ENCODE measurements around the gene IGF2BP1.

Gene IGF2BP1

DNA sequence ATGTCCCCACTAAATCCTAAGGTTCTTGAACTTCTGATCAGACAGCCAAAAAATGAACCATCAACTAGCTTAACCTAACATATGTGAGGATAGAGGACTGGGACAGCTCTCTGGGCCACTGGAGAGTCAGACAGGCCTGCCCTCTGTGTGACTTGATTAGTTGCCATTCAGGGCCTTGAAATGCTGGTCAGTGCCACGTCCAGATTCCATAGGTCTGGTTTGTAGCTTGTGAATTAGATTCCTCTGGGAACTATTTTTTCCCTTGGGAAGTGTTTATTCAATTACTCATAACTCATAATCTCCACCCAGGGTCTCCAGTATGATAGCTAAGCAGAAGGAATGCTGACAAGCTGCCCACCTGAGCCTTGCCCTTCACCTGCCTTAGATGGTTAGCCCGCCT is 48.2 kb downstream of the IGF2BP1 start:
- Mint-ChIP-seq H3K4me3 (no peak overlapping the region), H3K9me3 (no peaks in the 10 kb centered on the region), H3K27ac (no peak overlapping the region), H3K27me3 (peaks cover 23 to 43% of the 10 kb centered on the region in 2 donors), H3K4me1 (no peaks in the 10 kb centered on the region), H3K36me3 (no peaks in the 10 kb centered on the region)
- no peak for ATAC-seq (replicated peaks)
- no peak for DNase-seq

DNA sequence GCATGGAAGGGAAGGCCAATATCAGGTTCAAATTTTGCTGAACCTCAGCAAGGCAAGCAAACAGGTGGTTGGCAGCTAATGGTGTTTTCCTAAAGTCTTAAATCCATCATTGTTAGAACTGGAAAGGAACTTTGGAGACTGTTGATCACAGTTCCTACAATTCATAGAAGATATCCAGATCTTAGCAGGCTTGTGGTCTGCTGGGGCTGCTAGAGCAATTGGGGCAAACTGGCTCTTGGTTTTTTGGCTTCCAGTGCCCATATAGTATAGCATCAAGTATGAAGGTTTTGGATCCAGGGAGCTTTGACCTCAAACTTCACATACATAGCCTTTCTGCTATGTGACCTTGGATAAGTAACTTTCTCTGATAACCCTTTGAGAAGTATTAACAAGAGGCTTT is 49.7 kb downstream of the IGF2BP1 start:
- no peak for ATAC-seq (replicated peaks)
- Mint-ChIP-seq H3K27me3 (peaks cover 24 to 38% of the 10 kb centered on the region in 2 donors), H3K9me3 (no peaks in the 10 kb centered on the region), H3K36me3 (no peaks in the 10 kb centered on the region), H3K27ac (no peak overlapping the region), H3K4me3 (no peak overlapping the region), H3K4me1 (no peaks in the 10 kb centered on the region)
- no peak for DNase-seq

- Mint-ChIP-seq H3K4me1 (no peaks in the 10 kb centered on the region), H3K27me3 (peaks cover 23 to 37% of the 10 kb centered on the region in 2 donors), H3K27ac (no peak overlapping the region), H3K9me3 (no peaks in the 10 kb centered on the region), H3K36me3 (no peaks in the 10 kb centered on the region), H3K4me3 (no peak overlapping the region)
- DNase-seq: no peak
- no peak for ATAC-seq (replicated peaks)
Observed at GRCh38 chr17:49049265-49049664, 52.1 kb downstream of the IGF2BP1 start.

DNA sequence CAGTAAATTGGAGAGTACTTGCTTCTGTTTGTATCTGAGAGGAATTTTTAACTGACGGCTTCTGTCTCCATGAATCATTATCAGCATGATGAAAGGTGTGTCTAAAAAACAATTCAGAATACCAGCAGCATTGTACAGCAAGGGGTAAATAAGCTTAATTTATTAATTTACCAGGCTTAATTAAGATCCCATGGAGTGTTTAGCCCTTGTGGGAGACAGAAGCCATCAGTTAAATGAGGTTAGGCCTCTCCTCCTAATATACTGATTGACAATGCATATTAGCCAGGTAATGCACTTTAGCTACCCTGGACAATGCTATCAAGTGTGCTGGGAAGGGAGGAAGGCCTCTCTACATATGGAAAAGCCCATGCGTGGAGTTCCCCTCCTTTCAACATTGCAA is 53.4 kb downstream of the IGF2BP1 start:
- DNase-seq: no peak
- peaks cover 19 to 32% of the 10 kb centered on the region in 2 donors for H3K27me3 Mint-ChIP-seq
- no peak overlapping the region for H3K27ac Mint-ChIP-seq
- no peaks in the 10 kb centered on the region for H3K36me3 Mint-ChIP-seq
- no peaks in the 10 kb centered on the region for H3K4me1 Mint-ChIP-seq
- no peak for ATAC-seq (replicated peaks)
- H3K4me3 Mint-ChIP-seq: no peak overlapping the region
- H3K9me3 Mint-ChIP-seq: no peaks in the 10 kb centered on the region

DNA sequence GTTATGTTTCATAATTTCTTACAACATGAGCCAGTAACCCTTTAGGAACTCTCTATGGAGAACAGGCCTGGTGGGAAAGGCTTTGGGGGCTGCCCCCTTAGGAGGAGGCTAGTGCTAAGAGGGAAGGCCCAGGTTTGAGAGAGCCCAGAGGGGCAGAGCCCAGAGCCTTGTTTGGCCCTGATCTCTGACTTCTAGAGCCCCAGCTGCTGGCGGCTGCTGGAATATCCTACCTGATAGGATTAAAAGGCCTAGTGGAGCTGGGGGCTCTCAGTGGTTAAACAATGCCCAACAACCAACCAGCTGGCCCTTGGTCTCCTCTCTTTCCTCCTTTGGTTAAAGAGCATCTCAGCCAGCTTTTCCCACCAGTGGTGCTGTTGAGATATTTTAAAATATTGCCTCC is 54.1 kb downstream of the IGF2BP1 start:
- no peak overlapping the region for H3K4me3 Mint-ChIP-seq
- H3K4me1 Mint-ChIP-seq: no peaks in the 10 kb centered on the region
- H3K36me3 Mint-ChIP-seq: no peaks in the 10 kb centered on the region
- no peak for DNase-seq
- H3K27me3 Mint-ChIP-seq: peaks cover 13 to 31% of the 10 kb centered on the region in 2 donors
- H3K9me3 Mint-ChIP-seq: no peaks in the 10 kb centered on the region
- H3K27ac Mint-ChIP-seq: no peak overlapping the region
- ATAC-seq (replicated peaks): no peak

GRCh38 chr17:49053171-49053829 is 56.1 kb downstream of the IGF2BP1 start:
- no peaks in the 10 kb centered on the region for H3K4me1 Mint-ChIP-seq
- no peaks in the 10 kb centered on the region for H3K36me3 Mint-ChIP-seq
- no peak overlapping the region for H3K4me3 Mint-ChIP-seq
- H3K27me3 Mint-ChIP-seq: peaks cover 13 to 35% of the 10 kb centered on the region in 2 donors
- ATAC-seq (replicated peaks) (no peak), DNase-seq (no peak)
- H3K27ac Mint-ChIP-seq: no peak overlapping the region
- H3K9me3 Mint-ChIP-seq: no peaks in the 10 kb centered on the region

DNA sequence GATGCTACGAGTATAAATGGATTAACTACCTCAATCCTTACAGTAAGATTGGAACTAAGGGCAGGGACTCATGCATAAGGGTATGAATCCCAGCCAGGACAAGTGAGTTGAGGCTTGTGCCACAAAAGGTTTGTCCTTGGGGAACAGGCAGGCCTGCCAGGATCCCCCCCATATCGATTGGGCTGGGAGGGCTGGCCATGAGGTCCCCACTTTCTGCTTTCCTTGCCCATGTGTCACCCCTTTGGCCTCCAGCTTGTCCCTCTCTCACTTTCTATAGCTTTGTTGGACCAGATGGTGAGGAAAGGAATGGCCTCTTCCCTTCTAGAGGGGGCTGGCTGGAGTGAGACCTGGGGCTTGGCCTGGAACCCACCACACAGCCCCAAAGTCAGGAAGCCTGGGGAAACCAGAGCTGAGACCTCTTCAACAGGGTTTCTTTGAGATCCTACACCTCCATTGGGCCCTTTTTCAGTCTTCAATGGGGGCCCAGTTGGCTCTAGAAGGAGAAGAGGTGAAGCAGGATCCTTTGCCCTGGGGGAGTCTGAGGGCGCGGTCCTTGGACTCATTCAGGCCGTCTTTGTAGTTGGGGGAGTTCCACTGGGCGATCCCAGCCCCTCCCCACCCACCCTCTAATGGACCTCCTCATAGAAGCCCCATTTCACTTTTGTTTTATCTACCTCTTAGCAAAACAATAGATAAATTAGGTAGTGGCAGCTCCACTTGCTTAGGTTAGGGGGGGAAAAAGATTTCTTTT is 57.3 kb downstream of the IGF2BP1 start:
- no peaks in the 10 kb centered on the region for H3K9me3 Mint-ChIP-seq

DNA sequence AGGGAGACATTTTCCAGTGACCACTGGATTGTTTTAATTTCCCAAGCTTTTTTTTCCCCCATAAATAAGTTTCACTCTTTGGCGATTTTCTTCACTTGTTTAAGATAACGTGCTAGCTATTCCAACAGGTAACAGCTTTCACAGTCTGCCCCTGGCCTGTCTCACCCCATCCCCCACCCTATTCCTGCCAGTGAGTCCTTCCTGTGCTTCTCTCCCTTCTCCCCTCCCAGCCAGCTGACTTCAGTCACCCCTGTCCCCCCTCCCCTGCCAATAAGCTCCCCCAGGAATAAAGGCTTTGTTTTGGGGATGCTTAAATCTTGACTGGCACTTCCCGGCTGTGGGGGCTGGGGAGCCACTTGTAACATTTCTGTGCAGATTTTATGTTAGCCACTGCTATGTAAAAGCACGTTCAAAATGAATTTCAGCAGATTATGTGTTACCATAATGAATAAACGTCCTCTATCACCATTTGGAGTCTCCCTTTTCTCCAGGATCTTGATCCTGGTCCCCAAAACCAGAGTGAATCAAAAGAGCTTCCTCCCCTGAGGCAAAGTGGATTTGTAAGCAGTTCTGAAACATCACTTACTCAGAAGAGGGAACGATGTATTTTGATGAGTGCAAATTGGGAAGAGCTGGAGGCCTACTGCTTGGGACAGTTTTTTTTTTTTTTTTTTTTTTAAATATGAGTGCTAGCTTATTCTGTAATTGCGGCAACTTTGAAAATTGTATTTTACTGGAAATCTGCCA is 58.2 kb downstream of the IGF2BP1 start:
- Mint-ChIP-seq H3K4me3 (no peak overlapping the region), H3K4me1 (no peaks in the 10 kb centered on the region), H3K27ac (no peak overlapping the region), H3K36me3 (no peaks in the 10 kb centered on the region), H3K27me3 (peaks cover 19 to 25% of the 10 kb centered on the region in 2 donors), H3K9me3 (no peaks in the 10 kb centered on the region)
- no peak for DNase-seq
- ATAC-seq (replicated peaks): no peak

More for the DNA sequence above, 57.3 kb downstream of the IGF2BP1 start:
- ATAC-seq (replicated peaks): no peak
- Mint-ChIP-seq H3K27me3 (peaks cover 14 to 29% of the 10 kb centered on the region in 2 donors), H3K36me3 (no peaks in the 10 kb centered on the region), H3K4me3 (no peak overlapping the region), H3K27ac (no peak overlapping the region), H3K4me1 (no peaks in the 10 kb centered on the region)
- no peak for DNase-seq

DNA sequence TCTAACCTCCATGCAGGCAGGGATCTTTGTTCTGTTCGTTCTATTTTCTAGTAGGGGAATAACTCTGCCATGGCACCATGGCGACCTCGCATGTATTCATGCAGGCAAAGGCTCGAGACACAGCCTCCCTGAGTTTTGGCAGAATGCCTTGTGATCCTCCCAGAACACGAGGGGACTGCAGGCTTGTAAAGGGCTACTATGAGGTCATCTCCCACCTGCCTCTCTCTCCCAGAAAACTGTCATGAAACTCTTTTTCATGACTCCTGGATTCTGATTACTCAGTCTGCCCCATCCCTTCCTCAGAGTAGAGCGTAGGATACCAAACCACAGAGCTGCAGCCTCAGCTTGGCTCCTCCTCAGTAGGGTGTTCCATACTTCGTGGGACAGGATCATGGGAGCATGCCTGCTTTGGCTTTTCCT is 64.3 kb downstream of the IGF2BP1 start:
- Mint-ChIP-seq H3K4me3 (no peak overlapping the region), H3K4me1 (no peaks in the 10 kb centered on the region), H3K36me3 (no peaks in the 10 kb centered on the region), H3K9me3 (peaks cover 0 to 3% of the 10 kb centered on the region in 2 donors), H3K27me3 (peaks cover 15 to 25% of the 10 kb centered on the region in 2 donors), H3K27ac (no peak overlapping the region)
- DNase-seq: no peak
- no peak for ATAC-seq (replicated peaks)

DNA sequence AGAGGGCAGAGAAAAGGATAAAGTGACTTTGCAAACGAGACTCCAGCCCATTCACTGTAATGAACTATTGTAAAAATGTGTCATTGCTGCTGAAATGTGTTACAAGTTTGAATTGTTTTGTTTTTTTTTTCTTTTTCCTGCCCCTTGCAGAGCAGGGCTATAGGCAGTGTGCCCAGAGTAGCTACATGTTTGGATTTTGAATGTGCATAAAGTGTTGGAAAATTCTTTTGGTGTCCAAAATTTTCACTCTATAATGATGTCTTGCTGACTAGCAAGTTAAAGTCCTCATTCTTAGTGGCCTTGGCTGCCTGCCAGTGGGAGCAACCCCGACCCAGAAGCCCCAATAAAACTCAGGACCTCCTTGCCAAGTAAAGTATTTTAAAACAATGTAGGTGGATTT is 66.5 kb downstream of the IGF2BP1 start:
- H3K27ac Mint-ChIP-seq: no peak overlapping the region
- DNase-seq (no peak), ATAC-seq (replicated peaks) (no peak)
- peaks cover 17 to 18% of the 10 kb centered on the region in 2 donors for H3K27me3 Mint-ChIP-seq
- H3K9me3 Mint-ChIP-seq: peaks cover 0 to 3% of the 10 kb centered on the region in 2 donors
- no peaks in the 10 kb centered on the region for H3K36me3 Mint-ChIP-seq
- H3K4me3 Mint-ChIP-seq: no peak overlapping the region
- no peaks in the 10 kb centered on the region for H3K4me1 Mint-ChIP-seq

GRCh38 chr17:49067163-49067562 is 70.0 kb downstream of the IGF2BP1 start:
- DNase-seq (no peak), ATAC-seq (replicated peaks) (no peak)
- Mint-ChIP-seq H3K36me3 (no peaks in the 10 kb centered on the region), H3K9me3 (peaks cover 0 to 3% of the 10 kb centered on the region in 2 donors), H3K27ac (no peak overlapping the region), H3K4me3 (no peak overlapping the region), H3K4me1 (no peaks in the 10 kb centered on the region), H3K27me3 (peaks cover 3 to 11% of the 10 kb centered on the region in 2 donors)

DNA sequence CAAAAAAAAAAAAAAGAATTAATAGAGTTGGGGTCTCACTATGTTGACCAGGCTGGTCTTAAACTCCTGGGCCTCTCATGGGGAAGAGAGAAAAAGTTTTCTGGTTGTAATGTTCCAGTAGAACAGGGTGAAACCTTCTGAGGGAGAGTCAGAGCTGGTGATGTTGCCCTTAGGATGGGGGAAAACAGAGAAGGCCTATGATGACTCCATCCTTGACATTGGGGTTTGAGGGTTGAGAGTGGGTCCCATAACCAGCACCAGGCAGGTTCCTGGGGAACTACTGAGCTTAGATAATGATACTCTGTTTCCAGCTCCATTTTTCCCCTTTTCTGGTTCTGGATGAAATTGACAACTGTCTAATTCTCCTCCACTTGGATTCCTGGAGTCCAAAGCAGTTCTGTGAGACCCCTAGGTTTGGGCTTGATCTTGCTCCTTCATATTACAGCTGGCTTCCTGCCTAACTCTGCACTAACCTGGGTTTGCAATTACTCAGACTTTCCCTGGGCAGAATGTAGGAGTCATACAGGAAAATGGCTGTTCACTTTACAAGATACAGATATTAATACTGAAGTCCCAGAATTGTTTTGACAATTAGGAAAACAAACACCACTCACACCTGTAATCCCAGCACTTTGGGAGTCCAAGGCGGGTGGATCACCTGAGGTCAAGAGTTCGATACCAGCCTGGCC is 72.5 kb downstream of the IGF2BP1 start:
- no peaks in the 10 kb centered on the region for H3K36me3 Mint-ChIP-seq
- H3K27me3 Mint-ChIP-seq: peaks cover 4 to 13% of the 10 kb centered on the region in 2 donors
- H3K9me3 Mint-ChIP-seq: peaks cover 0 to 3% of the 10 kb centered on the region in 2 donors
- no peaks in the 10 kb centered on the region for H3K4me1 Mint-ChIP-seq
- DNase-seq: no peak
- no peak overlapping the region for H3K27ac Mint-ChIP-seq
- no peak for ATAC-seq (replicated peaks)
- H3K4me3 Mint-ChIP-seq: no peak overlapping the region

DNA sequence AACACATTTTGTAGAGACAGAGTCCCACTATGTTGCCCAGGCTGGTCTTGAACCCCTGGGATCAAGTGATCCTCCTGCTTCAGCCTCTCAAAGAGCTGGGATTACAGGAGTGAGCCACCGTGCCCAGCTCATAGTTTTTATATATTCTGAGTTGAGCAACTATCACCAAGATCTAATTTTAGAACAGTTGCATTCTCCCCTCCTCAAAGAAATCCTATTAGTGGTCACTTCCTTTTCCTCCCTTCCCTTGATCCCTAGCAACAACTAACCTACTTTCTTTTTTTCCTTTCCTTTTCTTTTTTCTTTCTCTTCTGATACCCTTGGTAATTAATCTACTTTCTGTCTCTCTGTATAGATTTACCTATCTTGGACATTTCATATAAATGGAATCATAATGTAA is 73.9 kb downstream of the IGF2BP1 start:
- ATAC-seq (replicated peaks) (no peak), DNase-seq (no peak)
- Mint-ChIP-seq H3K4me1 (no peaks in the 10 kb centered on the region), H3K9me3 (no peaks in the 10 kb centered on the region), H3K36me3 (no peaks in the 10 kb centered on the region), H3K27ac (no peak overlapping the region), H3K4me3 (no peak overlapping the region), H3K27me3 (peaks cover 12 to 20% of the 10 kb centered on the region in 2 donors)

DNA sequence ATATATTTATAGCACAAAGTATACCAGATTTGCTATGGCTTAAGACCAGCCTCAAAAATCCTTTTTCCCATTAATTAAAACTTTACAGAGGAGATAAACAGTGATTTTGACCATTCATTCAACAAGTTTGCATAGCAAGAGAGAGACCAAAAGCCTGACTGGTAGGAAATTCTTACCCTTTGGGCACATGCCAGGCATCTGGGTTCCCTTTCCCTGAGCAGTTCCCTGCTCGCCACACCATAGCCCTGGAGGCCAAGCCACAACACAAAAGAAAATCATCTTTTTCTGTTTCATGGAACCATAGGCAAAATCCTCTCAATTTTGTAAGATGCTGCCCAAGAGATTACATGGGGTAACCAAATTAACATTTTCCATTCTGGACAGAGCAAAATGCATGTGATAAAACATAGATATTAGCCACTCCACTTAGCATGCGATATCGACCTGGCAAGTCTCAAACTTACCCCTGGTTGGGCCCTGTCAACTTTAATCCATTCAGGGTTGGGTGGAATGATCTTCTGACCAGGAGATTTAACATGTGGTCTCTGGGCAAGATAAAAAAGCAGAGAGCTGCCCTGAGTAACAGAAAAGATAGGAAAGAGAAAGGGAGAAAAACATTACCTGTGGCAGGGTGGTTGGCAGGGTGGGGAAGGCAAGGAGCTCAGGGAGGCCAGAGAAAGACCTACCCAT is 77.8 kb downstream of the IGF2BP1 start:
- H3K4me1 Mint-ChIP-seq: no peaks in the 10 kb centered on the region
- peaks cover 36 to 54% of the 10 kb centered on the region in 2 donors for H3K27me3 Mint-ChIP-seq
- no peak overlapping the region for H3K27ac Mint-ChIP-seq
- DNase-seq (no peak), ATAC-seq (replicated peaks) (no peak)
- H3K9me3 Mint-ChIP-seq: peaks cover 4 to 5% of the 10 kb centered on the region in 2 donors
- no peak overlapping the region for H3K4me3 Mint-ChIP-seq
- no peaks in the 10 kb centered on the region for H3K36me3 Mint-ChIP-seq
